Umbilical cord (tissue), 2 donors: ENCODE data around the gene MED8. TPM values are rescaled to one million over a fixed set of nuclear protein-coding genes. Genes with fewer than 3 reads are reported as not detected.
A peak's percentile ranks its signal among the peaks of the same experiment; 100 is the strongest.
"Not testable (repeated sequence)": the region's sequence is repeated elsewhere in the genome, so short reads cannot be mapped to it uniquely, and the experiment has no call there.

Source experiments
- DNase-seq: peaks from one replicate; pipeline ENCODE4 v3.0.0-alpha.2; 2015; ENCODE audit warnings: low spot score
- total RNA-seq: library from RNA; depleted of rRNA; stranded (reverse); fragments of >200 nt; gene quantifications from one replicate; pipeline ENCODE4 v1.2.3, GENCODE V29; 2014; ENCODE audit warnings: low replicate concordance; ENCODE audit not compliant: insufficient read depth

The MED8 gene
- total RNA-seq, 1 donor from 2014 or later: 33.0 TPM

GRCh38 chr1:43386676-43387075 is 2.9 kb downstream of the MED8 start:
- DNase-seq: no peak

- no peak for DNase-seq
Observed at GRCh38 chr1:43383449-43383848, 6.2 kb downstream of the MED8 start.

- DNase-seq: peak; percentile 46
Observed at GRCh38 chr1:43382027-43382779, 7.4 kb downstream of the MED8 start.

- peak; percentile 20 for DNase-seq
Observed at GRCh38 chr1:43381612-43382011, 8.0 kb downstream of the MED8 start.

GRCh38 chr1:43379476-43379875 is 10.1 kb downstream of the MED8 start:
- DNase-seq: no peak

- DNase-seq: no peak
Observed at GRCh38 chr1:43377831-43378230, 11.8 kb downstream of the MED8 start.

- no peak for DNase-seq
Observed at GRCh38 chr1:43376723-43377235, 12.8 kb downstream of the MED8 start.

GRCh38 chr1:43373066-43373940 is 16.3 kb downstream of the MED8 start:
- no peak for DNase-seq

GRCh38 chr1:43372172-43372571 is 17.4 kb downstream of the MED8 start:
- DNase-seq: no peak

- no peak for DNase-seq
Observed at GRCh38 chr1:43370564-43370963, 19.0 kb downstream of the MED8 start.

GRCh38 chr1:43369779-43370178 is 19.8 kb downstream of the MED8 start:
- not testable (repeated sequence) for DNase-seq

GRCh38 chr1:43368646-43369020 is 21.0 kb downstream of the MED8 start:
- no peak for DNase-seq

- DNase-seq: peak; percentile 93
Observed at GRCh38 chr1:43367904-43368645, 21.5 kb downstream of the MED8 start, which contains the start of gene ELOVL1. TSS of gene ELOVL1 (minus strand) at chr1:43368011. CDS start at chr1:43365609, 2,402 bp downstream.

- DNase-seq: no peak
Observed at GRCh38 chr1:43367026-43367903, 22.3 kb downstream of the MED8 start.

GRCh38 chr1:43366601-43367025 is 23.0 kb downstream of the MED8 start:
- DNase-seq: no peak

GRCh38 chr1:43366179-43366578 is 23.4 kb downstream of the MED8 start:
- peak; percentile 36 for DNase-seq

- DNase-seq: no peak
Observed at GRCh38 chr1:43365678-43366077, 23.9 kb downstream of the MED8 start.

- no peak for DNase-seq
Observed at GRCh38 chr1:43363935-43364525, 25.6 kb downstream of the MED8 start.

GRCh38 chr1:43363283-43363934 is 26.2 kb downstream of the MED8 start:
- no peak for DNase-seq

- no peak for DNase-seq
Observed at GRCh38 chr1:43360616-43361015, 29.0 kb downstream of the MED8 start.
